ENCODE results near the gene ITPRID1. TPM values are rescaled to one million over a fixed set of nuclear protein-coding genes. Genes with fewer than 3 reads are reported as not detected.

ITPRID1 gene
- total and polyA plus RNA-seq, 12 donors, result not detected

GRCh38 chr7:31640381-31640780 lies 126.5 kb downstream of the ITPRID1 start:
- Histone ChIP-seq H3K36me3 (no peaks in the 10 kb centered on the region), H3K27ac (no peak overlapping the region), H3K4me3 (no peak overlapping the region), H3K9me3 (no peaks in the 10 kb centered on the region), H3K4me1 (peaks cover 0 to 6% (median 0%) of the 10 kb centered on the region in 9 donors), H3K27me3 (peaks cover 0 to 5% (median 0%) of the 10 kb centered on the region in 7 donors)
- 73 to 78% methylated on average over 3 of the region's 3 CpGs for WGBS, 2 donors
- intact Hi-C loops (cut with DNase I), result loop anchor here in 3 of 10 donors (10.0 kb wide), 4 partner anchors 94 to 656 kb away; no protein-coding TSS in a partner anchor
- DNase-seq (no peak), ATAC-seq (no peak)
- TF ChIP-seq, protein P1, sequence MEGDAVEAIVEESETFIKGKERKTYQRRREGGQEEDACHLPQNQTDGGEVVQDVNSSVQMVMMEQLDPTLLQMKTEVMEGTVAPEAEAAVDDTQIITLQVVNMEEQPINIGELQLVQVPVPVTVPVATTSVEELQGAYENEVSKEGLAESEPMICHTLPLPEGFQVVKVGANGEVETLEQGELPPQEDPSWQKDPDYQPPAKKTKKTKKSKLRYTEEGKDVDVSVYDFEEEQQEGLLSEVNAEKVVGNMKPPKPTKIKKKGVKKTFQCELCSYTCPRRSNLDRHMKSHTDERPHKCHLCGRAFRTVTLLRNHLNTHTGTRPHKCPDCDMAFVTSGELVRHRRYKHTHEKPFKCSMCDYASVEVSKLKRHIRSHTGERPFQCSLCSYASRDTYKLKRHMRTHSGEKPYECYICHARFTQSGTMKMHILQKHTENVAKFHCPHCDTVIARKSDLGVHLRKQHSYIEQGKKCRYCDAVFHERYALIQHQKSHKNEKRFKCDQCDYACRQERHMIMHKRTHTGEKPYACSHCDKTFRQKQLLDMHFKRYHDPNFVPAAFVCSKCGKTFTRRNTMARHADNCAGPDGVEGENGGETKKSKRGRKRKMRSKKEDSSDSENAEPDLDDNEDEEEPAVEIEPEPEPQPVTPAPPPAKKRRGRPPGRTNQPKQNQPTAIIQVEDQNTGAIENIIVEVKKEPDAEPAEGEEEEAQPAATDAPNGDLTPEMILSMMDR (IDR thresholded peaks at IDR 0.05), result no peak

DNA sequence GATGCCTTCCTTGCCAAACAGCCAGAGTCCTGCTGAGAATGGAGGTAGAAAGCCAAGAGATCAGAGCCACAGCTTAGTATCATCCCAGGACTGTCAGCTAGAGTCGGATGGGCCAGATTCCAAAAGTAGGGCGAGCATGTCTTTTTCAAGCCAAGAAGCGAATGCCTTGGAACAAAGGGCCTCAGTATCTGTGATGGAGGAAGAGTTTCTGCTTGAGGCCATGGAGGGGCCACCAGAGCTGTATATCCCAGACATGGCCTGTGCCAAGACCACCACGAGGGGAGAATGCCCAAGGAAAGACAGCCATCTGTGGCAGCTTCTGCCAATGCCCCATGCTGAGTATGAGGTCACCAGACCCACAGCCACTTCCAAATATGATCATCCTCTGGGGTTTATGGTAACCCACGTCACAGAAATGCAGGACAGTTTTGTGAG lies 128.8 kb downstream of the ITPRID1 start:
- Histone ChIP-seq H3K36me3 (no peaks in the 10 kb centered on the region), H3K4me1 (peaks cover 0 to 6% (median 0%) of the 10 kb centered on the region in 9 donors), H3K4me3 (no peak overlapping the region), H3K9me3 (no peaks in the 10 kb centered on the region), H3K27ac (no peak overlapping the region), H3K27me3 (peaks cover 0 to 5% (median 0%) of the 10 kb centered on the region in 7 donors)
- intact Hi-C loops (cut with DNase I), result loop anchor here in 3 of 10 donors (10.0 kb wide), 4 partner anchors 92 to 658 kb away; no protein-coding TSS in a partner anchor
- 38 to 51% methylated on average over 5 of the region's 5 CpGs for WGBS, 2 donors
- no peak for ATAC-seq
- DNase-seq, result no peak
- TF ChIP-seq, protein P1 (IDR thresholded peaks at IDR 0.05), result no peak

- Histone ChIP-seq H3K36me3 (no peaks in the 10 kb centered on the region), H3K4me3 (no peak overlapping the region), H3K27ac (no peak overlapping the region), H3K4me1 (peaks cover 0 to 6% (median 0%) of the 10 kb centered on the region in 9 donors), H3K27me3 (peaks cover 0 to 5% (median 0%) of the 10 kb centered on the region in 7 donors), H3K9me3 (no peaks in the 10 kb centered on the region)
- WGBS, 2 donors, result 90 to 96% methylated on average over 4 of the region's 4 CpGs
- TF ChIP-seq, protein P1 (IDR thresholded peaks at IDR 0.05), result no peak
- no peak for ATAC-seq
- intact Hi-C loops (cut with DNase I), result loop anchor here in 4 of 10 donors (5.0 to 10.0 kb wide), 6 partner anchors 85 to 662 kb away; no protein-coding TSS in a partner anchor
- DNase-seq, result no peak
These were observed 133.1 kb downstream of the ITPRID1 start for GRCh38 chr7:31646942-31647341.

- ATAC-seq (no peak), DNase-seq (no peak)
- 67 to 80% methylated on average over 7 of the region's 7 CpGs for WGBS, 2 donors
- peaks cover 0 to 5% (median 0%) of the 10 kb centered on the region in 7 donors for H3K27me3 ChIP-seq
- no peak overlapping the region for H3K4me3 ChIP-seq
- H3K36me3 ChIP-seq, result no peaks in the 10 kb centered on the region
- H3K27ac ChIP-seq, result no peak overlapping the region
- H3K9me3 ChIP-seq, result no peaks in the 10 kb centered on the region
- intact Hi-C loops (cut with DNase I), result loop anchor here in 4 of 10 donors (5.0 to 10.0 kb wide), 6 partner anchors 85 to 663 kb away; no protein-coding TSS in a partner anchor
- peaks cover 0 to 5% (median 0%) of the 10 kb centered on the region in 9 donors for H3K4me1 ChIP-seq
- TF ChIP-seq, protein P1 (IDR thresholded peaks at IDR 0.05), result no peak
These were observed 133.6 kb downstream of the ITPRID1 start for GRCh38 chr7:31647511-31647910.

Data from heart right ventricle (tissue), 16 donors.